Testis (tissue), 3 donors: ENCODE results near the gene NOP58. TPM values are rescaled to one million over a fixed set of nuclear protein-coding genes. Genes with fewer than 3 reads are reported as not detected.

ENCODE experiments used
- DNase-seq: peaks from one replicate; pipeline ENCODE4 v3.0.0-alpha.2; 2019
- H3K27ac ChIP-seq, 2 donors: fragments of 200-600 bp; sonication (generic); one replicate each; pipeline ENCODE4 v1.5.1; 2019
- H3K27me3 ChIP-seq: fragments of 200-600 bp; sonication (generic); one replicate; pipeline ENCODE4 v1.5.1; 2019
- H3K36me3 ChIP-seq: fragments of 200-600 bp; sonication (generic); one replicate; pipeline ENCODE4 v1.5.1; 2017; ENCODE audit warnings: low read depth; ENCODE audit errors: missing control alignments
- H3K4me1 ChIP-seq: fragments of 200-600 bp; sonication (generic); one replicate; pipeline ENCODE4 v1.5.1; 2019
- H3K4me3 ChIP-seq, 2 donors: fragments of 200-600 bp; sonication (generic); one replicate each; pipeline ENCODE4 v1.5.1; 2017 to 2019
- H3K9me3 ChIP-seq: fragments of 200-600 bp; sonication (generic); one replicate; pipeline ENCODE4 v1.5.1; 2017
- CTCF ChIP-seq, 3 experiments: fragments of 450-650 bp in 2 of 3; fragments of 200-600 bp in 1 of 3; sonication (generic) in 1 of 3; IDR thresholded peaks; one replicate each; pipeline ENCODE4 v1.5.1; 2016 to 2019; ENCODE audit warnings: antibody characterized with exemption in 3 of 3, mild to moderate bottlenecking in 2 of 3, moderate library complexity in 1 of 3
- POLR2A ChIP-seq: fragments of 450-650 bp; IDR thresholded peaks from one replicate; pipeline ENCODE4 v1.6.1; 2017; ENCODE audit warnings: antibody characterized with exemption, mild to moderate bottlenecking, moderate library complexity
- WGBS, 2 donors: methylation state at CpG; one replicate each; pipeline ENCODE4 v1.1.5; 2018; 5-methylcytosine and 5-hydroxymethylcytosine counted together
- intact Hi-C: fragments of 100-400 bp; cut with DNase I; formaldehyde crosslinking; loops from one replicate; pipeline ENCODE4 v1.15.1; 2023; ENCODE audit warnings: low total_unique reads
- polyA plus RNA-seq: library from polyadenylated mRNA; stranded (reverse); fragments of 350-450 nt; fragmentation: Illumina TruSeq; extraction: RNeasy Lipid Tissue Mini Kit (QIAGEN cat#74804); gene quantifications from one replicate; pipeline ENCODE4 v1.2.3, GENCODE V29; 2014; ENCODE audit warnings: low read depth, low replicate concordance; ENCODE audit not compliant: insufficient read depth
- total RNA-seq, 2 donors: library from RNA; depleted of rRNA; stranded (reverse); fragments of >200 nt; gene quantifications; one replicate each; pipeline ENCODE4 v1.2.3, GENCODE V29; 2016

The NOP58 gene
- total and polyA plus RNA-seq, 3 donors from 2014 or later: 19.4 to 61.8 (median 55.3) TPM

GRCh38 chr2:202278944-202279343 lies 13.4 kb downstream of the NOP58 start:
- 24 to 29% methylated on average over 1 of the region's 1 CpG for WGBS, 2 donors
- H3K4me3 ChIP-seq: no peak overlapping the region
- H3K4me1 ChIP-seq: no peaks in the 10 kb centered on the region
- H3K27ac ChIP-seq: no peak overlapping the region
- intact Hi-C loops: no loop called here
- no peaks in the 10 kb centered on the region for H3K36me3 ChIP-seq
- no peaks in the 10 kb centered on the region for H3K9me3 ChIP-seq
- TF ChIP-seq POLR2A (no peak), CTCF (IDR thresholded peaks at IDR 0.05) (peak in 2 of 3 experiments; percentile 32 to 50)
- DNase-seq: no peak
- no peaks in the 10 kb centered on the region for H3K27me3 ChIP-seq

DNA sequence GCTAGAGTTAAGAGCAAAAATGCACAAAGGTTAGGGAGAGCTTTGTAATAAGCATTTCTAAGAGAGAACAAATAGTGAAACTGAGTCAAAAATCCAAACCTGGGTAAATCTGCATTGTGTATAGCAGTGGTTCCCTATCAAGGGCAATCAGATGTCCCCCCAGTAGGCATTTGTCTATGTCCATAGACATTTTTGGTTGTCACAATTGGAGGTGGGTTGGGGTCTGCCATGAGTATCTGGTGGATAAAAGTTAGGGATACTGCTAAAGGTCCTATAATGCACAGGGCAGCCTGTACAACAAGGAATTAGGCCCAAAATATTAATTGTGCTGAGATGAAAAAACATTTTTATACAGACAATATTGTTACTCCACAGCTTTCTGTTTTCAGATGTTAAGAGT lies 21.0 kb downstream of the NOP58 start:
- H3K4me1 ChIP-seq: no peaks in the 10 kb centered on the region
- no peak overlapping the region for H3K27ac ChIP-seq
- H3K27me3 ChIP-seq: no peaks in the 10 kb centered on the region
- no peaks in the 10 kb centered on the region for H3K36me3 ChIP-seq
- no peak for DNase-seq
- H3K9me3 ChIP-seq: no peaks in the 10 kb centered on the region
- TF ChIP-seq CTCF (IDR thresholded peaks at IDR 0.05) (no peak), POLR2A (no peak)
- H3K4me3 ChIP-seq: no peak overlapping the region
- intact Hi-C loops: no loop called here

GRCh38 chr2:202289394-202290204 lies 24.0 kb downstream of the NOP58 start:
- TF ChIP-seq POLR2A (no peak), CTCF (IDR thresholded peaks at IDR 0.05) (no peak)
- intact Hi-C loops: no loop called here
- no peaks in the 10 kb centered on the region for H3K36me3 ChIP-seq
- no peak for DNase-seq
- WGBS, 2 donors: 91 to 93% methylated on average over 9 of the region's 9 CpGs
- H3K4me3 ChIP-seq: no peak overlapping the region
- no peaks in the 10 kb centered on the region for H3K9me3 ChIP-seq
- no peak overlapping the region for H3K27ac ChIP-seq
- no peaks in the 10 kb centered on the region for H3K4me1 ChIP-seq
- no peaks in the 10 kb centered on the region for H3K27me3 ChIP-seq

DNA sequence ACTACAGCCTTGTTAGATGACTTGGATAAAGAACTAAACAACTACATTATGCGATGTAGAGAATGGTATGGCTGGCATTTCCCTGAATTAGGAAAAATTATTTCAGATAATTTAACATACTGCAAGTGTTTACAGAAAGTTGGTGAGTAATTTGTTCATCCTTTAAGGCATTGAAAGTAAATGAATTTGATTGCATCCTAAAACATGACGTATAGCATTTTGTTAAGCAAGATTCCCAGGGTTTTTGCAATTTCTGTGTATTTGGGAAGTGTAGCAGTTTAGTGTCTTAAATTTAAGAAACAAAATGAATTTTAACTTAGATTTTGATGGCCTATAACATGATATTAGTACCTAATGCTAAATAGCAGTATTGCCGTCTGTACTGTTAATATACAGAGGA lies 24.8 kb downstream of the NOP58 start:
- H3K36me3 ChIP-seq: no peaks in the 10 kb centered on the region
- H3K9me3 ChIP-seq: no peaks in the 10 kb centered on the region

More for the DNA sequence above, 24.8 kb downstream of the NOP58 start:
- intact Hi-C loops: no loop called here
- Histone ChIP-seq H3K27ac (no peak overlapping the region), H3K4me3 (no peak overlapping the region), H3K27me3 (no peaks in the 10 kb centered on the region), H3K4me1 (no peaks in the 10 kb centered on the region)
- TF ChIP-seq CTCF (IDR thresholded peaks at IDR 0.05) (no peak), POLR2A (no peak)
- 94 to 96% methylated on average over 3 of the region's 3 CpGs for WGBS, 2 donors
- DNase-seq: no peak
